Stimulated activated effector memory CD8-positive, alpha-beta T cell treated with anti-CD3 and anti-CD28 coated beads, Interleukin-12 subunit alpha, Interleukin-12 subunit beta, amount 100 ng/mL, for 72 hours (primary cell): ENCODE measurements around the gene SHISA7.
A peak's percentile ranks its signal among the peaks of the same experiment; 100 is the strongest.
"Not testable (repeated sequence)": the region's sequence is repeated elsewhere in the genome, so short reads cannot be mapped to it uniquely, and the experiment has no call there.

ENCODE experiments used
- ATAC-seq: fragments of 150-1000 bp; cut with Tn5 transposase; 2 replicates; pipeline ENCODE4 v1.10.0; 2021
- DNase-seq, 2 donors: peaks; one replicate each; pipeline ENCODE4 v3.0.0; 2021 to 2022; ENCODE audit warnings: low spot score in 2 of 2
- H3K27ac Mint-ChIP-seq: one replicate; pipeline ENCODE4 v1.8.0; 2022; ENCODE audit warnings: mild to moderate bottlenecking, mixed read lengths
- H3K36me3 Mint-ChIP-seq: one replicate; pipeline ENCODE4 v1.8.0; 2022; ENCODE audit warnings: mild to moderate bottlenecking, mixed read lengths
- H3K4me1 Mint-ChIP-seq: one replicate; pipeline ENCODE4 v1.8.0; 2022; ENCODE audit warnings: mixed read lengths
- H3K4me3 Mint-ChIP-seq: one replicate; pipeline ENCODE4 v1.8.0; 2022; ENCODE audit warnings: mild to moderate bottlenecking, mixed read lengths
- H3K9me3 Mint-ChIP-seq: one replicate; pipeline ENCODE4 v1.8.0; 2022; ENCODE audit warnings: mixed read lengths

SHISA7 gene

DNA sequence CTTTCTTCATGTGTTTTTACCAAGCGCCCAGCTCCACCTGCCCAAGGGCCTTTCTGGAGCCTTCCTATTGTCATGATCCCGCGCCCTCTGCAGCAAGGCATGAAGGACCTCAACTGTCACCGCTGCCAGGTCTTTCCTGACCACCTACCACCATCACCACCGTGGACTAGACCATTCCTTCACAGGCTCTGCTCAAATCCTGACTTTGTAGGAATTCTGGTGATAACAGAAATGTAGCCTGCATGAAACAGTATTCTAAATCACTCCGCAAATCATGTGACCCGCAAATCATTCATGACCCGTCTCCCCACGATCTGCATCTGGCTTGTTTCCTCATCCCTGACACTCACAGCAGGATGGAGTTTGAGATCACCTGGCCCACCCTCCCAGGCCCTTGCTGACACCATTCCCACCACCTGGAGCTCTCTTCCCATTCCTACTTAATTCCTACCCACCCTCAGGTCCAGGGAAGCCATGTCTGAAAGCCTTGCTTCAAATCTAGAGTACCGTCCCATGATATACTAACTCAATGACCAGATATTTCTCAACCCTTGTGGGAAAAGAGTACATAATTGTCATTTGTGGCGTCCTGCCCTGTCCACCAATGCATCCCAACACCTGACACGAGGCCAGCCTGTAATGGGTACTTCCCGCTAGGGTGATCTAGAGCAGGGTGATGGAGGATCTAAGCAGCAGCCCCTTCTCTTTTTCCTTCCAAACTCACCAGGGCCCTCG lies 36.8 kb downstream of the SHISA7 start:
- peak overlapping the region; percentile 99 for H3K27ac Mint-ChIP-seq

DNA sequence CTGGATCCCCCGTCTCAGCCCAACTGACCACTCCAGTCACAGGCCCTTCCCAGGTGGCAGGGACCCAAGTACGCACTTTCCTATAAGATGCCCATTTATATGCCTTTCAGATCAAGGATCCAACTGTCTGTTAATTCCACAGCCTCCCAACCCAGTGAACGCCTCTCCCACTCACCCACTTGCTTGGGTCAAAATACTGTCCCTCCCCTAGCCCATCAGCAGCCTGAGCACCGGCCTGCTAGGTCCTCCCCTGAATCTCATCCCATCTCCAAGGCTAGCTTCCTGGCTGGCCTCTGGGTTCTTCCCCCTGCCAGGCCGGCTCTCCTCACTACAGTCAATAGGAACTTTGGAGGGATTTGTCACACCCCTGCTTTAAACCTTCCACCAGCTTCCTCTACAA lies 37.5 kb downstream of the SHISA7 start:
- Mint-ChIP-seq H3K9me3 (no peaks in the 10 kb centered on the region), H3K4me1 (peaks cover 37% of the 10 kb centered on the region), H3K4me3 (peak overlapping the region; percentile 87), H3K36me3 (peaks cover 77% of the 10 kb centered on the region), H3K27ac (peak overlapping the region; percentile 99)
- DNase-seq: no peak
- no peak for ATAC-seq

More for the DNA sequence above, 36.8 kb downstream of the SHISA7 start:
- Mint-ChIP-seq H3K36me3 (peaks cover 71% of the 10 kb centered on the region), H3K4me3 (peak overlapping the region; percentile 87), H3K4me1 (peaks cover 37% of the 10 kb centered on the region), H3K9me3 (no peaks in the 10 kb centered on the region)
- ATAC-seq (no peak), DNase-seq (no peak)

GRCh38 chr19:55402509-55402908 lies 40.6 kb downstream of the SHISA7 start:
- H3K4me1 Mint-ChIP-seq: peaks cover 43% of the 10 kb centered on the region
- H3K9me3 Mint-ChIP-seq: no peaks in the 10 kb centered on the region
- no peak for ATAC-seq
- H3K27ac Mint-ChIP-seq: no peak overlapping the region
- no peak for DNase-seq
- H3K4me3 Mint-ChIP-seq: no peak overlapping the region
- peaks cover 90% of the 10 kb centered on the region for H3K36me3 Mint-ChIP-seq

GRCh38 chr19:55401390-55401789 lies 41.7 kb downstream of the SHISA7 start:
- not testable (repeated sequence) for H3K4me3 Mint-ChIP-seq, H3K27ac Mint-ChIP-seq, DNase-seq, H3K9me3 Mint-ChIP-seq, ATAC-seq
- Mint-ChIP-seq H3K4me1 (peaks cover 36% of the 10 kb centered on the region), H3K36me3 (peaks cover 79% of the 10 kb centered on the region)

- Mint-ChIP-seq H3K36me3 (peaks cover 69% of the 10 kb centered on the region), H3K4me1 (peaks cover 27% of the 10 kb centered on the region), H3K4me3 (no peak overlapping the region), H3K27ac (no peak overlapping the region), H3K9me3 (no peaks in the 10 kb centered on the region)
- DNase-seq: no peak
- ATAC-seq: no peak
Observed at GRCh38 chr19:55400281-55401087, 42.6 kb downstream of the SHISA7 start.

- Mint-ChIP-seq H3K36me3 (peaks cover 50% of the 10 kb centered on the region), H3K4me3 (peak overlapping the region; percentile 39), H3K9me3 (no peaks in the 10 kb centered on the region), H3K27ac (peak overlapping the region; percentile 50), H3K4me1 (peaks cover 23% of the 10 kb centered on the region)
- ATAC-seq (peak; percentile 75), DNase-seq (no peak)
Observed at GRCh38 chr19:55398200-55398925, 44.7 kb downstream of the SHISA7 start.

DNA sequence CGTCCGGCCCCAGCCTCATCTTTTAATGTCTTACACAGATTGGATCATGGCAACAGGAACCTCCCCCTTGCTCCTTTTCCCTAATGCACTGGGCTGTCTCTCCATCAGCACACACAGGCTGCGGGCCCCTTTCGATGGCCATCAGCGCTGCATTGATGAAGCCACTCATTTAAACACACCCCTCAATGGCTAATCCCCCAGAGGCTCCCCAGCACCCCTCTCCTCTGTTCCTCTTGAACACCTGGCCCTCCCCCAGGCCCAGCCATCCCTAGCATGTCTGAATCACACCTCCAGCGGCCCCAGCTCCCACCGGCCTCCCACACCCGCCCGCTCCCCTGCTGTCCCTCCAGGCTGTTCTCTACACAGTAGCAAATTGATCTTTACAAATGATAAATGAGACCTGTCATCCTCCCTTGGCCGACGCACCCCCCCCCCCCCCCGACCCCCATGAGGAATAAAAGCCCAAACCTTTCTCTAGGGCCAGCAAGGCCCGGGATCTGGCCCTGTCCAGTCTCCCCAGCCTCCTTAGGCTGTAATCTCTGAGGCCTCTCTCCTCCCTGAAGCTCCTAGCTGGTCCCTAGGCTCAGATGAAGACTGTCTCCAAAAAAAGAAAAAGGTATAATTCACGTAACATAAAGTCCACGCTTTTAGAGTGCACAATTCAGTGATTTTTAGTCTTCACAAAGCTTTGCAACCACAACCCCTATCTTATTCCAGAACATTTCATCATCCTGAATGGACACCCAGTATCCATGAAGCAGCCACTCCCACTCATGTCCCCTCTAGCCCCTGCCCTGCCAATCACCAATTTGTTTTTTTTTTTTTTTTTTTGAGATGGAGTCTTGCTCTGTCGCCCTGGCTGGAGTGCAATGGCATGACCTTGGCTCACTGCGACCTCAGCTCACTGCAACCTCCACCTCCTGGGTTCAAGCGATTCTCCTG lies 50.0 kb downstream of the SHISA7 start:
- Mint-ChIP-seq H3K4me1 (peaks cover 32% of the 10 kb centered on the region), H3K36me3 (peaks cover 54% of the 10 kb centered on the region), H3K9me3 (no peaks in the 10 kb centered on the region), H3K4me3 (no peak overlapping the region), H3K27ac (no peak overlapping the region)
- ATAC-seq: no peak
- no peak for DNase-seq

DNA sequence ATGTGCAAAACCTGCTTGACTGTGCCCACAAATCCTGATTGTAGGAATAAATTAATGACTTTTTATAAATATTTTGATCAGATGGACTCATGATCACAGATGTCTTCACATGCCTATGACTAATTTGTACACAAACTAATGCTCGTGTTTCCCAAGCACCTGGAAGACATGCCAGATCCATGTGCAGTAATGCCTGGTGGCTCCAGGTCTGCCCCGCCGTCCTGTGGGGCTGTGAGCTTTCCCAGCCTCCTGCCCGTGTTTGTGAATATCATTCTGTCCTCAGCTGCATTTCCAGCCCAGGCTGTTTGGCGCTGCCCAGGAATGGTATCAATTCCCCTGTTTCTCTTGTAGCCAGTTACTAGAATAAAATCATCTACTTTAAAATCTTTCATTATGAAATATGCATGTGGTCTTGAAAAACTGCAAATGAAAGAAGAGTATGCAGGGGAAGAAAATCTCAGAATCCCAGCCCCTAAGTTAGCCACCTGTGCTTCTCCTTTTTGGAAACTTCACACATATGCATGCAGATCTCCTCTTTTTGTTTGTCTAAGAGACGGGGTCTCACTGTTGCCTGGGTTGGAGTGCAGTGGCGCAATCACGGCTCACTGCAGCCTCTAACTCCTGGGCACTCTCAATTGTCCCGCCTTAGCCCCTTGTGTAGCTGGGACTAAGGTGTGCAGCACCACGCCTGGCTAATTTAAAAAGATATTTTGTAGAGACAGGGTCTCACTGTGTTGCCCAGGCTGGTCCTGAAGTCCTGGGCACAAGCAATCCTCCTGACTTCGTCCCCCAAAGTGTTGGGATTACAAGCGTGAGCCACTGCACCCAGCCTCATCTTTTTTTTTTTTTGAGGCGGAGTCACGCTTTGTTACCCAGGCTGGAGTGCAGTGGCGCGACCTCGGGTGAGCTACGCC lies 51.1 kb downstream of the SHISA7 start:
- H3K9me3 Mint-ChIP-seq: no peaks in the 10 kb centered on the region
- H3K4me1 Mint-ChIP-seq: peaks cover 40% of the 10 kb centered on the region
- no peak for DNase-seq
- H3K36me3 Mint-ChIP-seq: peaks cover 65% of the 10 kb centered on the region
- ATAC-seq: no peak
- H3K27ac Mint-ChIP-seq: no peak overlapping the region
- H3K4me3 Mint-ChIP-seq: no peak overlapping the region

DNA sequence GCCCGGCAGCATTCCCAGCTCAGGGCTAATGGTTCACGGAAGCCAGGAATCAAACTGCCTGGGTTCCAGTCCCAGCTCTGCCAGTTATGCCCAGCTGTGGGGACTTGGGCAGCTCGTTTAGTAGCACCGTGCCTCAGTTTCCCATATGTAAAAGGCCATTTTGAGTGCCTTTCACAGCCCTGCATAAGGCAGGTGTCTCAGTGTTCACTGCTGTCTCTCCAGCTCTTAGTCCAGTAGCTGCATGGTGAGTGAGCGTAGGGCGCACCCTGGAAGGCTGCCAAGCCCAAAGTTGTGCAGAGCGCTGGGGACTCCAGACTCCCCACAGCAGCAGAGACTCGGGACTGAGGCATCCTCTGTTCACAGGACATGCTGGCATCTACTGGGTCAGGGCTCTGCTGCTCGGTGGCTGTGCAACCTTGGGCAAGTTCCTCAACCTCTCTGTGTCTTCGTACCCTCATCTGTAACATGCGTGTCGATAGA lies 51.9 kb downstream of the SHISA7 start:
- Mint-ChIP-seq H3K9me3 (no peaks in the 10 kb centered on the region), H3K4me1 (peaks cover 47% of the 10 kb centered on the region), H3K36me3 (peaks cover 72% of the 10 kb centered on the region), H3K4me3 (no peak overlapping the region), H3K27ac (peak overlapping the region; percentile 100)
- ATAC-seq: no peak
- DNase-seq: no peak

DNA sequence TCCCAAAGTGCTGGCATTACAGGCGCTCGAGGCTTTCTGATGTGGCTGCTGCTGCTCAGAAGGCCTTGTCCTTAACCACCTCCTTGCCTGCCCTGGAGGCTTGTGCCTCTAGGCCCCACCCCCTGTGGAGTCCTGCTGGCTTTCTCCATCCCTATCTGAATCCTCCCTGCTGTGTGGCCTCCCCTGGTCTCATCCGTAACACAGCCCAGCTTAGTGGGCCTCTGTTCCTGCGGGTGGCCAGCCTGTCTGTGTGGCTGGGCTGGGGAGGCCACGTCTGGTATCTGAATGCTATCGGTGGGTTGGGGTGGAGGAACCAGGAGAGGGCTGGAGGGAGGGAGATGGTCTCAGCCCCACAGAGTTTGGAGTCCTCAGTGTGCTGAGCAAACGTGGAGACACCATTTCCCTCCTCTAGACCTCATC lies 52.6 kb downstream of the SHISA7 start:
- H3K36me3 Mint-ChIP-seq: peaks cover 80% of the 10 kb centered on the region
- no peak overlapping the region for H3K4me3 Mint-ChIP-seq
- DNase-seq: no peak
- H3K9me3 Mint-ChIP-seq: no peaks in the 10 kb centered on the region
- H3K27ac Mint-ChIP-seq: peak overlapping the region; percentile 100
- peaks cover 54% of the 10 kb centered on the region for H3K4me1 Mint-ChIP-seq
- no peak for ATAC-seq

DNA sequence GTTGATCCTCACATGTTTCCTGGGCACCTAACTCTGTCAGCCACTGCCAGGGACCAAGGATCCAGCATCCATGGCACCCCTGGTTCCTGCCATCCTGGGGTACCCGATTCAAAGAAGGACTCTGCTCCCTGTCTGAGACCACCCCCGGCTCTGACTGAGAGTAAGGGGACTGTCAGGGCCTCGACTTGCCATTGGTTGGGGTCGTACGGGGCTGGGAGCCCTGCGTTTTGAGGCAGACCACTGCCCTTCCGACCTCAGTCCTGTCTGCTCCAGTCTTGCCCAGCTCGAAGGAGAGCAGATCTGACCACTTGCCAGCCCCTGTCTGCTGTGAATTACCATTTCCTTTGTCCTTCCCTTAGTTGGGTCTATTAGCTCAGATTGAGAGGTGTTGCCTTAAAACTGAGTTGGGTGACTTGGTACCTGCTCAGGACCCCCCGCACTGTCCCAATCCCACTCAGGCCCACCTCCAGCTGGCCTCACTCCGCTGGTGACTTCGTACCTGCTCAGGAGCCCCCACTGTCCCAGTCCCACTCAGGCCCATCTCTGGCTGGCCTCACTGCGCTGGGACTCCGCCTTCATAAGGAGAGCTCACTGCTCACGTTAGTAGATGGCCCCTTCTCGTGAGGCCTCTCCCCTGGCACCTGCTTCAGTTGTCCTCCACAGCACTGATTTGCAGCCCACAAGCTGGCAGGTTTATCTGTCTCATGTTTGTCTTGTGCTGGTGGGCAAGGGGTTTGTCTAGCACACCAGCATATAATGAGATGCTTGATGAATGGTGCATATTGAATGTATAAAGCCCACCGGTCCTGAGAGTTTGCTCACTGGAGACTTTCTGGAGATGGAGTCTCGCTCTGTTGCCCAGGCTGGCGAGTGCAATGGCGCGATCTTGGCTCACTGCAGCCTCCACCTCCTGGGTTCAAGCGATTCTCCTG lies 53.4 kb downstream of the SHISA7 start:
- DNase-seq (no peak), ATAC-seq (no peak)
- Mint-ChIP-seq H3K9me3 (no peaks in the 10 kb centered on the region), H3K27ac (peak overlapping the region; percentile 100), H3K4me3 (peak overlapping the region; percentile 99), H3K4me1 (peaks cover 59% of the 10 kb centered on the region), H3K36me3 (peaks cover 84% of the 10 kb centered on the region)

GRCh38 chr19:55387736-55388497 lies 55.2 kb downstream of the SHISA7 start:
- Mint-ChIP-seq H3K9me3 (no peaks in the 10 kb centered on the region), H3K36me3 (peaks cover 78% of the 10 kb centered on the region), H3K4me1 (peaks cover 68% of the 10 kb centered on the region), H3K4me3 (peak overlapping the region; percentile 99), H3K27ac (peak overlapping the region; percentile 100)
- DNase-seq (no peak), ATAC-seq (no peak)
